Neutrophil (primary cell): ENCODE data around the gene USP54.

Source experiments
- H3K27ac ChIP-seq: fragments of 200-600 bp; sonication (generic); 2 replicates; pipeline ENCODE4 v1.5.1; 2016; ENCODE audit warnings: mild to moderate bottlenecking, moderate library complexity
- H3K27me3 ChIP-seq: fragments of 200-600 bp; sonication (generic); 2 replicates; pipeline ENCODE4 v1.6.0; 2016; ENCODE audit warnings: mild to moderate bottlenecking
- H3K36me3 ChIP-seq: fragments of 200-600 bp; sonication (generic); 2 replicates; pipeline ENCODE4 v1.5.1; 2017
- H3K4me1 ChIP-seq, 2 experiments: fragments of 200-600 bp in 1 of 2; sonication (generic) in 1 of 2; 1 replicate in 1 of 2; 2 replicates in 1 of 2; pipeline versions ENCODE4 v1.5.1 to v1.6.1; 2013 to 2016; ENCODE audit warnings: low read depth in 1 of 2, low read length in 1 of 2, mild to moderate bottlenecking in 1 of 2, moderate library complexity in 1 of 2; ENCODE audit not compliant: control insufficient read depth in 1 of 2, insufficient read depth in 1 of 2
- H3K4me3 ChIP-seq, 2 experiments: fragments of 200-600 bp in 1 of 2; sonication (generic) in 1 of 2; 1 replicate in 1 of 2; 2 replicates in 1 of 2; pipeline ENCODE4 v1.5.1; 2013 to 2016; ENCODE audit warnings: low read depth in 1 of 2, low read length in 1 of 2, mild to moderate bottlenecking in 1 of 2, moderate library complexity in 1 of 2
- H3K9me3 ChIP-seq: fragments of 200-600 bp; sonication (generic); 2 replicates; pipeline ENCODE4 v1.5.1; 2016
- TF ChIP-seq, protein P1 (sequence below): fragments of 200-600 bp; sonication (generic); IDR thresholded peaks from 2 replicates; pipeline ENCODE4 v1.5.1; 2016; ENCODE audit warnings: antibody characterized with exemption

The USP54 gene

GRCh38 chr10:73614720-73615119 is 23.6 kb upstream of the USP54 start:
- Histone ChIP-seq H3K27ac (no peak overlapping the region), H3K36me3 (no peaks in the 10 kb centered on the region), H3K9me3 (no peaks in the 10 kb centered on the region), H3K4me1 (no peaks in the 10 kb centered on the region), H3K27me3 (no peaks in the 10 kb centered on the region), H3K4me3 (no peak overlapping the region)
- TF ChIP-seq, protein P1, sequence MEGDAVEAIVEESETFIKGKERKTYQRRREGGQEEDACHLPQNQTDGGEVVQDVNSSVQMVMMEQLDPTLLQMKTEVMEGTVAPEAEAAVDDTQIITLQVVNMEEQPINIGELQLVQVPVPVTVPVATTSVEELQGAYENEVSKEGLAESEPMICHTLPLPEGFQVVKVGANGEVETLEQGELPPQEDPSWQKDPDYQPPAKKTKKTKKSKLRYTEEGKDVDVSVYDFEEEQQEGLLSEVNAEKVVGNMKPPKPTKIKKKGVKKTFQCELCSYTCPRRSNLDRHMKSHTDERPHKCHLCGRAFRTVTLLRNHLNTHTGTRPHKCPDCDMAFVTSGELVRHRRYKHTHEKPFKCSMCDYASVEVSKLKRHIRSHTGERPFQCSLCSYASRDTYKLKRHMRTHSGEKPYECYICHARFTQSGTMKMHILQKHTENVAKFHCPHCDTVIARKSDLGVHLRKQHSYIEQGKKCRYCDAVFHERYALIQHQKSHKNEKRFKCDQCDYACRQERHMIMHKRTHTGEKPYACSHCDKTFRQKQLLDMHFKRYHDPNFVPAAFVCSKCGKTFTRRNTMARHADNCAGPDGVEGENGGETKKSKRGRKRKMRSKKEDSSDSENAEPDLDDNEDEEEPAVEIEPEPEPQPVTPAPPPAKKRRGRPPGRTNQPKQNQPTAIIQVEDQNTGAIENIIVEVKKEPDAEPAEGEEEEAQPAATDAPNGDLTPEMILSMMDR: no peak

GRCh38 chr10:73609116-73609515 is 18.0 kb upstream of the USP54 start:
- H3K36me3 ChIP-seq: no peaks in the 10 kb centered on the region
- no peaks in the 10 kb centered on the region for H3K9me3 ChIP-seq
- H3K27ac ChIP-seq: no peak overlapping the region
- TF ChIP-seq, protein P1: no peak
- H3K4me1 ChIP-seq: no peaks in the 10 kb centered on the region
- no peak overlapping the region for H3K4me3 ChIP-seq
- no peaks in the 10 kb centered on the region for H3K27me3 ChIP-seq

- H3K4me3 ChIP-seq: no peak overlapping the region
- TF ChIP-seq, protein P1: no peak
- no peaks in the 10 kb centered on the region for H3K9me3 ChIP-seq
- H3K27me3 ChIP-seq: no peaks in the 10 kb centered on the region
- H3K27ac ChIP-seq: no peak overlapping the region
- no peaks in the 10 kb centered on the region for H3K4me1 ChIP-seq
- no peaks in the 10 kb centered on the region for H3K36me3 ChIP-seq
These were observed 10.4 kb upstream of the USP54 start for GRCh38 chr10:73601486-73601921.

DNA sequence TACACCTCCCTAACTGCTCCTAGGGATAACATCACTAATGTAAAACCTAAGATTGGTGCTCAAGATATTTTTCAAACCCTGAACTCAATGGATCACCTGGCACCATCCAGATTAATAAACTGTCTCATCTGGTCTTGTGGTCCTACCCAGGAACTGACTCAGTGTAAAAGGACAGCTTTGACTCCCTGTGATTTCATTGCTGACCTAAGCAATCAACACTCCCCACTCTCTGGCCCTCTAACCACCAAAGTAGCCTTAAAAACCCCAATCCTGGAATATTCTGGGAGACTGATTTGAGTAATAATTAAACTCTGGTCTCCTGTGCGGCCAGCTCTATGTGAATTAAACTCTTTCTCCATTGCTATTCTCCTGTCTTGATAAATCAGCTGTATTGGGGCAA is 6.2 kb upstream of the USP54 start:
- TF ChIP-seq, protein P1: no peak
- Histone ChIP-seq H3K36me3 (no peaks in the 10 kb centered on the region), H3K4me3 (no peak overlapping the region), H3K27ac (no peak overlapping the region), H3K27me3 (no peaks in the 10 kb centered on the region), H3K9me3 (no peaks in the 10 kb centered on the region), H3K4me1 (no peaks in the 10 kb centered on the region)

- Histone ChIP-seq H3K36me3 (no peaks in the 10 kb centered on the region), H3K4me3 (no peak overlapping the region), H3K9me3 (no peaks in the 10 kb centered on the region), H3K27me3 (no peaks in the 10 kb centered on the region), H3K27ac (no peak overlapping the region), H3K4me1 (peaks cover 8 to 12% of the 10 kb centered on the region in 2 experiments)
- TF ChIP-seq, protein P1: no peak
These were observed 2.7 kb upstream of the USP54 start for GRCh38 chr10:73593812-73594211.

- Histone ChIP-seq H3K27ac (no peak overlapping the region), H3K4me3 (no peak overlapping the region), H3K9me3 (no peaks in the 10 kb centered on the region), H3K36me3 (no peaks in the 10 kb centered on the region), H3K4me1 (peaks cover 8 to 12% of the 10 kb centered on the region in 2 experiments), H3K27me3 (no peaks in the 10 kb centered on the region)
- TF ChIP-seq, protein P1: no peak
These were observed 2.0 kb upstream of the USP54 start for GRCh38 chr10:73593110-73593509.
